Right atrium auricular region (tissue), 2 donors: ENCODE data around the gene PTPN14. TPM values are rescaled to one million over a fixed set of nuclear protein-coding genes. Genes with fewer than 3 reads are reported as not detected.

Experiments
- DNase-seq: peaks from one replicate; pipeline ENCODE4 v3.0.0-alpha.2; 2019; ENCODE audit warnings: low spot score
- H3K27ac ChIP-seq, 2 donors: fragments of 200-600 bp; sonication (generic); 1 replicate in 1 of 2; 2 replicates in 1 of 2; pipeline ENCODE4 v1.5.1; 2016 to 2019
- H3K27me3 ChIP-seq, 2 donors: fragments of 200-600 bp; sonication (generic); one replicate each; pipeline versions ENCODE4 v1.5.1 to v1.6.0; 2017 to 2019
- H3K36me3 ChIP-seq: fragments of 200-600 bp; sonication (generic); one replicate; pipeline ENCODE4 v1.5.1; 2016
- H3K4me1 ChIP-seq, 2 donors: fragments of 200-600 bp; sonication (generic); one replicate each; pipeline versions ENCODE4 v1.5.1 to v1.6.0; 2017 to 2019
- H3K4me3 ChIP-seq, 2 donors: fragments of 200-600 bp; sonication (generic); 1 replicate in 1 of 2; 2 replicates in 1 of 2; pipeline ENCODE4 v1.5.1; 2017 to 2019; ENCODE audit warnings: mild to moderate bottlenecking in 1 of 2, moderate library complexity in 1 of 2
- H3K9me3 ChIP-seq, 2 donors: fragments of 200-600 bp; sonication (generic); one replicate each; pipeline ENCODE4 v1.5.1; 2019
- total RNA-seq, 2 donors: library from RNA; depleted of rRNA; stranded (reverse); fragments of >200 nt; gene quantifications; one replicate each; pipeline ENCODE4 v1.1.0, GENCODE V29; 2016
- TF ChIP-seq, protein P1 (sequence below), 2 donors: fragments of 200-600 bp; sonication (generic); IDR thresholded peaks; one replicate each; pipeline ENCODE4 v1.5.1; 2019; ENCODE audit warnings: antibody characterized with exemption in 2 of 2

The PTPN14 gene
- total RNA-seq, 2 donors from 2014 or later = 8.4 to 27.2 TPM

DNA sequence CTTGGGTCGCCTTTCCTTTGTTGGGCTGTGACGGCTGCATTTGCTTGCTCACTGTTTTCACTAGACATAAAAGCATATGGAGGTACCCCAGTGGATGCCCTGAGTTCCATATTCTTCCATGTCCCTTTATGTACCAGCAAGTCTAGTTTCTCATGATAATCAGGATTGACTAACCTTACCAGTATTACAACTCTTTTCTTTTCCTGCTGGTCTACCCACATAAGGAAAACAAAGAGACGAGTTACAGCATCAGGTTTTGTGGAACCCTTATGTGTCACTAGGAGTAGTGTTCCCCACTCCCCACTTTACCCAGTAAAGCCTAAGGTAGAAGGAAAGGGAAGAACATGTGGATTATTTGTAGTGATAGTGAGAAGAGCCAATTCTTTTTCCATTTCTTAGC is 35.2 kb upstream of the PTPN14 start:
- no peak for DNase-seq
- no peaks in the 10 kb centered on the region for H3K27me3 ChIP-seq
- H3K9me3 ChIP-seq = no peaks in the 10 kb centered on the region
- H3K4me3 ChIP-seq = no peak overlapping the region
- no peak overlapping the region for H3K27ac ChIP-seq
- no peaks in the 10 kb centered on the region for H3K36me3 ChIP-seq
- no peaks in the 10 kb centered on the region for H3K4me1 ChIP-seq
- TF ChIP-seq, protein P1, sequence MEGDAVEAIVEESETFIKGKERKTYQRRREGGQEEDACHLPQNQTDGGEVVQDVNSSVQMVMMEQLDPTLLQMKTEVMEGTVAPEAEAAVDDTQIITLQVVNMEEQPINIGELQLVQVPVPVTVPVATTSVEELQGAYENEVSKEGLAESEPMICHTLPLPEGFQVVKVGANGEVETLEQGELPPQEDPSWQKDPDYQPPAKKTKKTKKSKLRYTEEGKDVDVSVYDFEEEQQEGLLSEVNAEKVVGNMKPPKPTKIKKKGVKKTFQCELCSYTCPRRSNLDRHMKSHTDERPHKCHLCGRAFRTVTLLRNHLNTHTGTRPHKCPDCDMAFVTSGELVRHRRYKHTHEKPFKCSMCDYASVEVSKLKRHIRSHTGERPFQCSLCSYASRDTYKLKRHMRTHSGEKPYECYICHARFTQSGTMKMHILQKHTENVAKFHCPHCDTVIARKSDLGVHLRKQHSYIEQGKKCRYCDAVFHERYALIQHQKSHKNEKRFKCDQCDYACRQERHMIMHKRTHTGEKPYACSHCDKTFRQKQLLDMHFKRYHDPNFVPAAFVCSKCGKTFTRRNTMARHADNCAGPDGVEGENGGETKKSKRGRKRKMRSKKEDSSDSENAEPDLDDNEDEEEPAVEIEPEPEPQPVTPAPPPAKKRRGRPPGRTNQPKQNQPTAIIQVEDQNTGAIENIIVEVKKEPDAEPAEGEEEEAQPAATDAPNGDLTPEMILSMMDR (IDR thresholded peaks at IDR 0.05) = no peak

DNA sequence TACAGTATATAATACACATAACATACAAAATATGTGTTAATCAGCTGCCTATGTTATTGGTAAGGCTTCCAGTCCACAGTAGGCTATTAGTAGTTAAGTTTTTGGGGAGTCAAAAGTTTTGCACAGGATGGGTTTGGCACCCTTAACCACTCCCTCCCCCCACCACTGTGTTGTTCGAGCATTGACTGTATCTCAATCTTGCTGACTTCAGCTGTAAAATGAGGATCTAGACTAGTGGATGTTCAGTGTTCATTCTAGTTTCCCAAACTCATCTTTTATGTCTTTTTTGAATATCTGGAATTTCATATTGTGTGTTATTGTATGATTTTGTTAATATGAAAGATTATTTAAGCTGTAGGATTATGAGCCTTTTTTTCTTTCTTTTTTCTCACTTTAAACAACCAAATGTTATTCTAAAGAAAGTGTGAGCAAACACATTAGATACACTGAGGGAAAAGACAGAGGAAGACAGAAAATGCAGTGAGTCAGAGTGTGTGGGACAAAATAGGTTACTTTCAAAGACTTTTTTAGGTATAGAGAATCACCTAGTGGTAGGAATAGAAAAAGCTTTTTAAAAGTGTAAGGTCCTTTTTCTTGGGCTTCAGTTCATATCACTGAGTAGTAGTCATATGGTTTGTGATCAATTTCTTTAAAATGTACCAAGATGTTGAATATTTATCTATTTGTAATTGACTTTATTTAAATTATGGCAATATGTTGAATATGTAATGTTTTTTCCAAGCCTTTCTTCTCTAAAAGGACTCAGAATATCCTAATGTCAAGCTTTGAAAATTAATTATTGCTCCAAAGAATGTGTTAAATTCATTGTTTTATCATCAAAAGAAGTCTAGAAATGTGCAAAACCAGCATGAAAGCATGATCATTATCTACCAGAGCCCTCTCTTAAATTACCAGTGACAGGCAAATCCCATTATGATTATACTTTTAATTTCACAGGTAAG is 33.7 kb upstream of the PTPN14 start:
- Histone ChIP-seq H3K27me3 (no peaks in the 10 kb centered on the region), H3K4me1 (no peaks in the 10 kb centered on the region), H3K27ac (no peak overlapping the region), H3K4me3 (no peak overlapping the region), H3K9me3 (no peaks in the 10 kb centered on the region), H3K36me3 (no peaks in the 10 kb centered on the region)
- DNase-seq = no peak
- TF ChIP-seq, protein P1 (IDR thresholded peaks at IDR 0.05) = peak; percentile 44 to 77

DNA sequence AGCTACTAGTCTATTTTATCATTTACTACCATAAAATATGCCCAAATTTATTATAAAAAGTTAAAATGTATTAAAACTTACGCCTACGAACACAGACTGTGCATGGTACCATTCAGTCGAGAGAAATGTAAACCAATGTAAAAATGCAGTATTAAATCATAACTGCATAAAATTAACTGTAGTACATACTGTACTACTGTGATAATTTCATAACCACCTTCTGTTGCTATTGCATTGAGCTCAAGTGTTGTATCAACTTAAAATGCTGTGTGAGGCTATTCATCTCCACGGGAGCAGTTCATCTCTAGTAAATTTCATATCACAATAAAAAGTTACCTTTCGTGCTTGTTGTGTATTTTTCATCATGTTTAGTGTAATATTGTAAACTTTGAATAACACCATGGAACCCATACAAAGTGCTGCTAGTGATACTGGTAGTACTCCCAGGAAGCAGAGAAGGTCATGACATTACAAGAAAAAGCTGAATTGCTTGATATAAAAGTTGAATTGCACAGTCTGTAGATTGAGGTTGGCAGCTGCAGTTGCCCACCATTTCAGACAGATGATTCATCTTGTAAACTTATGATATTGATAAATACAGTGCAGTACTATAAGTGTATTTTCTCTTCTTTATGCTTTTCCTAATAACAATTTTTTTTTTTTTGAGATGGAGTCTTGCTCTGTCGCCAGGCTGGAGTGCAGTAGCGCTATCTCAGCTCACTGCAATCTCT is 32.6 kb upstream of the PTPN14 start:
- Histone ChIP-seq H3K4me3 (no peak overlapping the region), H3K4me1 (no peaks in the 10 kb centered on the region), H3K9me3 (no peaks in the 10 kb centered on the region), H3K27me3 (no peaks in the 10 kb centered on the region), H3K36me3 (no peaks in the 10 kb centered on the region), H3K27ac (no peak overlapping the region)
- TF ChIP-seq, protein P1 (IDR thresholded peaks at IDR 0.05) = no peak
- DNase-seq = no peak

DNA sequence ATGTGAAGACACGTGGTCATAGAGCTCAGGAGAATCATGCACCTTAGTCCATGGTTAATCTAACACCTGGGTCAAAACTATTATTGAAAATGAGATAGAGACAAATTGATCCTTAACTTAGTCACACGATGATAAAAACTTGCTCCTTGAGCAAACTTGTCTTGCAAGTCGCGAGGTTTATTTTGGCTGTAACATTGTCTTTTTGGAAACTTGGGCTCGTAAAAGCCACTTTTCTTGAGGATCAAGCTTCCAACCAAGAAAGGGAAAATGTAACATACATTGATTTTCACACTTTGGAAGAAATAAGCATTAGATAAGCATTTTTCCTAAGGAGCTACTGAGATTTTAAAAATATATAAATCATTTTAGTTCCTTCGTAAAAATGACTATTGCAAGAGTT is 31.7 kb upstream of the PTPN14 start:
- Histone ChIP-seq H3K9me3 (no peaks in the 10 kb centered on the region), H3K27ac (no peak overlapping the region), H3K4me1 (no peaks in the 10 kb centered on the region), H3K4me3 (no peak overlapping the region), H3K36me3 (no peaks in the 10 kb centered on the region), H3K27me3 (no peaks in the 10 kb centered on the region)
- DNase-seq = no peak
- TF ChIP-seq, protein P1 (IDR thresholded peaks at IDR 0.05) = no peak

DNA sequence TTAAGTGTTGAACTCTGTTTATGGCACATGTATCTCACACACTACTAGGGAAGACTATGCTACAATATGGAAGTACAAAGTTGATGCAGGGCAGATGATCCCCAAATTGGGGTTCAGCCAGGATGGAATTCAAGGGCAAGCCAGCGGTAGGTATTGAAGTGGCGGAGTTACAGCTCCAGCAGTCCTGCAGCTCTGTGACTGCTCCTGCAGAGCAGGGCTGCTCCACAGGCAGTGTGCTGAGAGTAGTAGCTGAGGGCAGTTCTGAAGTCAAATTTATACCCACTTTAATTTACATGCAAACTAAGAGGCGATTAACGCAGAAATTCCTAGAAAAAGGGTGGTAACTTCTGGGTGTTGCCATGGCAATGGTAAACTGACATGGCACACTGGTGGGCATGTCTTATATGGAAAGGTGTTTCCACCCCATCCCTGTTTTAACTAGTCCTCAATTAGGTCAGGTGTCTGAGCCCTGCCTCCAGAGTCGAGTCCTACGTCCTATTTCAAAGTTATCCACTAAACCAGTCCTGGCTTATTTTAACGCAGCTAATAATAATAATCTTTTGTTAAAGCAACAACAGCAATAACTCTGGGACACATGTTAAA is 31.0 kb upstream of the PTPN14 start:
- no peak overlapping the region for H3K4me3 ChIP-seq
- DNase-seq = no peak
- H3K36me3 ChIP-seq = no peaks in the 10 kb centered on the region
- TF ChIP-seq, protein P1 (IDR thresholded peaks at IDR 0.05) = no peak
- no peaks in the 10 kb centered on the region for H3K9me3 ChIP-seq
- no peak overlapping the region for H3K27ac ChIP-seq
- H3K4me1 ChIP-seq = no peaks in the 10 kb centered on the region
- no peaks in the 10 kb centered on the region for H3K27me3 ChIP-seq
